Mesenchymal stem cell (in vitro differentiated cells and primary cell): ENCODE results near the gene ELFN1.

Experiments used
- DNase-seq: peaks from one replicate; pipeline ENCODE4 v3.0.0-alpha.2; 2013
- H2AFZ ChIP-seq: one replicate; pipeline ENCODE4 v1.6.1; 2013; ENCODE audit warnings: low read depth, mild to moderate bottlenecking, control low read depth, inconsistent platforms, low read length, moderate library complexity
- H2AK5ac ChIP-seq: 2 replicates; pipeline ENCODE4 v1.6.1; 2013; ENCODE audit warnings: low read length, moderate library complexity, mild to moderate bottlenecking, inconsistent platforms; ENCODE audit not compliant: severe bottlenecking
- H2BK120ac ChIP-seq: one replicate; pipeline ENCODE4 v1.6.1; 2013; ENCODE audit warnings: low read depth, mild to moderate bottlenecking, inconsistent platforms, low read length, moderate library complexity
- H2BK12ac ChIP-seq, 2 experiments: one replicate each; pipeline ENCODE4 v1.6.1; 2013; ENCODE audit warnings: inconsistent platforms in 2 of 2, low read length in 2 of 2, mild to moderate bottlenecking in 2 of 2, moderate library complexity in 2 of 2, control low read depth in 1 of 2
- H2BK15ac ChIP-seq: one replicate; pipeline ENCODE4 v1.6.1; 2013; ENCODE audit warnings: mild to moderate bottlenecking, low read depth, inconsistent platforms; ENCODE audit not compliant: poor library complexity, severe bottlenecking
- H2BK5ac ChIP-seq: 2 replicates; pipeline ENCODE4 v1.6.1; 2013; ENCODE audit warnings: low read depth, mild to moderate bottlenecking, low read length, control low read depth, inconsistent platforms; ENCODE audit not compliant: poor library complexity, severe bottlenecking
- H3K14ac ChIP-seq, 2 experiments: one replicate each; pipeline ENCODE4 v1.6.1; 2013; ENCODE audit warnings: inconsistent platforms in 2 of 2, low read length in 2 of 2, control low read depth in 1 of 2, mild to moderate bottlenecking in 1 of 2, moderate library complexity in 1 of 2
- H3K18ac ChIP-seq, 2 experiments: one replicate each; pipeline ENCODE4 v1.6.1; 2013; ENCODE audit warnings: inconsistent platforms in 2 of 2, low read length in 2 of 2, control low read depth in 1 of 2, low read depth in 1 of 2, mild to moderate bottlenecking in 1 of 2
- H3K23ac ChIP-seq, 2 experiments: one replicate each; pipeline ENCODE4 v1.6.1; 2013; ENCODE audit warnings: inconsistent platforms in 2 of 2, low read length in 2 of 2, mild to moderate bottlenecking in 2 of 2, moderate library complexity in 2 of 2, control low read depth in 1 of 2
- H3K27ac ChIP-seq: 2 replicates; pipeline ENCODE4 v1.5.1; 2013; ENCODE audit warnings: mild to moderate bottlenecking, moderate library complexity, low read length, control low read depth, inconsistent platforms; ENCODE audit not compliant: poor library complexity, severe bottlenecking
- H3K27me3 ChIP-seq, 2 experiments: 2 replicates each; pipeline versions ENCODE4 v1.6.1 to v1.7.0; 2013; ENCODE audit warnings: low read length in 2 of 2, mild to moderate bottlenecking in 2 of 2, moderate library complexity in 2 of 2, control low read depth in 1 of 2, inconsistent platforms in 1 of 2; ENCODE audit not compliant: control insufficient read depth in 1 of 2, insufficient read depth in 1 of 2
- H3K36me3 ChIP-seq, 2 experiments: 2 replicates each; pipeline versions ENCODE4 v1.6.1 to v1.7.0; 2013; ENCODE audit warnings: low read length in 2 of 2, control low read depth in 1 of 2, inconsistent platforms in 1 of 2, low read depth in 1 of 2, mild to moderate bottlenecking in 1 of 2; ENCODE audit not compliant: insufficient read depth in 2 of 2, control insufficient read depth in 1 of 2
- H3K4ac ChIP-seq, 2 experiments: one replicate each; pipeline ENCODE4 v1.6.1; 2013; ENCODE audit warnings: inconsistent platforms in 2 of 2, low read length in 2 of 2, mild to moderate bottlenecking in 2 of 2, moderate library complexity in 2 of 2, control low read depth in 1 of 2, low read depth in 1 of 2
- H3K4me1 ChIP-seq: 2 replicates; pipeline ENCODE4 v1.6.1; 2013; ENCODE audit warnings: low read depth, low read length, control low read depth; ENCODE audit not compliant: control insufficient read depth, insufficient read depth
- H3K4me2 ChIP-seq: 2 replicates; pipeline ENCODE4 v1.6.1; 2013; ENCODE audit warnings: low read length, mild to moderate bottlenecking, inconsistent platforms; ENCODE audit not compliant: poor library complexity, severe bottlenecking
- H3K4me3 ChIP-seq, 2 experiments: 2 replicates each; pipeline versions ENCODE4 v1.5.1 to v1.7.0; 2013; ENCODE audit warnings: low read length in 2 of 2, mild to moderate bottlenecking in 2 of 2, control low read depth in 1 of 2, low read depth in 1 of 2; ENCODE audit not compliant: insufficient read depth in 1 of 2
- H3K79me1 ChIP-seq: replicated peaks from 2 replicates; pipeline ENCODE4 v1.6.1; 2013; ENCODE audit warnings: mild to moderate bottlenecking, control low read depth, low read length, inconsistent platforms; ENCODE audit not compliant: poor library complexity, severe bottlenecking
- H3K9ac ChIP-seq: 2 replicates; pipeline ENCODE4 v1.7.0; 2013; ENCODE audit warnings: mild to moderate bottlenecking, low read length, moderate library complexity
- H3K9me3 ChIP-seq: 2 replicates; pipeline ENCODE4 v1.7.0; 2013; ENCODE audit warnings: mild to moderate bottlenecking, low read length; ENCODE audit not compliant: control insufficient read depth
- H4K8ac ChIP-seq: one replicate; pipeline ENCODE4 v1.6.1; 2013; ENCODE audit warnings: inconsistent platforms, mild to moderate bottlenecking, low read length, moderate library complexity
- H4K91ac ChIP-seq: one replicate; pipeline ENCODE4 v1.6.1; 2013; ENCODE audit warnings: mild to moderate bottlenecking, low read length, inconsistent platforms
- WGBS: methylation state at CpG from one replicate; pipeline ENCODE4 v1.1.7; 2013; ENCODE audit warnings: mixed read lengths; 5-methylcytosine and 5-hydroxymethylcytosine counted together

The ELFN1 gene

GRCh38 chr7:1748076-1748838 is 78.2 kb downstream of the ELFN1 start:
- Histone ChIP-seq H3K4me2 (no peak overlapping the region), H3K23ac (no peak overlapping the region), H3K36me3 (no peaks in the 10 kb centered on the region), H2AK5ac (no peak overlapping the region), H3K4me3 (no peak overlapping the region), H3K9me3 (no peaks in the 10 kb centered on the region), H2BK5ac (no peak overlapping the region), H3K9ac (no peak overlapping the region), H2BK15ac (no peak overlapping the region), H3K4ac (no peak overlapping the region), H2BK12ac (no peak overlapping the region), H3K18ac (no peak overlapping the region), H2BK120ac (no peak overlapping the region), H4K91ac (no peak overlapping the region), H3K4me1 (peaks cover 2% of the 10 kb centered on the region), H4K8ac (no peak overlapping the region), H3K79me1 (no peaks in the 10 kb centered on the region), H3K27me3 (peaks cover 26 to 47% of the 10 kb centered on the region in 2 experiments), H3K14ac (no peak overlapping the region), H3K27ac (no peak overlapping the region), H2AFZ (no peak overlapping the region)
- WGBS: 84% methylated on average over 26 of the region's 32 CpGs
- no peak for DNase-seq

- Histone ChIP-seq H2BK15ac (no peak overlapping the region), H3K23ac (no peak overlapping the region), H2BK12ac (no peak overlapping the region), H3K4me1 (peaks cover 2% of the 10 kb centered on the region), H3K4ac (no peak overlapping the region), H4K91ac (no peak overlapping the region), H2BK5ac (no peak overlapping the region), H3K79me1 (no peaks in the 10 kb centered on the region), H2BK120ac (no peak overlapping the region), H3K18ac (no peak overlapping the region), H3K9me3 (no peaks in the 10 kb centered on the region), H3K27me3 (peaks cover 26 to 48% of the 10 kb centered on the region in 2 experiments), H3K14ac (no peak overlapping the region), H2AK5ac (no peak overlapping the region), H2AFZ (no peak overlapping the region), H3K4me3 (no peak overlapping the region), H3K27ac (no peak overlapping the region), H3K36me3 (no peaks in the 10 kb centered on the region), H3K4me2 (no peak overlapping the region), H4K8ac (no peak overlapping the region), H3K9ac (no peak overlapping the region)
- WGBS: 60% methylated on average over 7 of the region's 8 CpGs
- no peak for DNase-seq
Measured at GRCh38 chr7:1748839-1749173, 78.7 kb downstream of the ELFN1 start.

- Histone ChIP-seq H3K4me2 (no peak overlapping the region), H3K9ac (no peak overlapping the region), H3K4me1 (peaks cover 2% of the 10 kb centered on the region), H3K36me3 (no peaks in the 10 kb centered on the region), H2BK12ac (no peak overlapping the region), H3K4me3 (no peak overlapping the region), H3K9me3 (no peaks in the 10 kb centered on the region), H3K14ac (no peak overlapping the region), H4K91ac (no peak overlapping the region), H2BK5ac (no peak overlapping the region), H2AK5ac (no peak overlapping the region), H3K4ac (no peak overlapping the region), H3K27ac (no peak overlapping the region), H2AFZ (no peak overlapping the region), H3K27me3 (peaks cover 32 to 54% of the 10 kb centered on the region in 2 experiments), H2BK120ac (no peak overlapping the region), H3K18ac (no peak overlapping the region), H2BK15ac (no peak overlapping the region), H4K8ac (no peak overlapping the region), H3K23ac (no peak overlapping the region), H3K79me1 (no peaks in the 10 kb centered on the region)
- 87% methylated on average over 19 of the region's 19 CpGs for WGBS
- no peak for DNase-seq
Measured at GRCh38 chr7:1749351-1749863, 79.3 kb downstream of the ELFN1 start.

GRCh38 chr7:1749864-1750466 is 79.9 kb downstream of the ELFN1 start:
- Histone ChIP-seq H3K27me3 (peaks cover 32 to 55% of the 10 kb centered on the region in 2 experiments), H4K8ac (no peak overlapping the region), H3K14ac (no peak overlapping the region), H2BK120ac (no peak overlapping the region), H2AFZ (no peak overlapping the region), H3K4me1 (peaks cover 2% of the 10 kb centered on the region), H2BK12ac (no peak overlapping the region), H3K4me2 (no peak overlapping the region), H2BK15ac (no peak overlapping the region), H3K23ac (no peak overlapping the region), H3K27ac (no peak overlapping the region), H3K36me3 (no peaks in the 10 kb centered on the region), H4K91ac (no peak overlapping the region), H2BK5ac (no peak overlapping the region), H3K4ac (no peak overlapping the region), H3K9me3 (no peaks in the 10 kb centered on the region), H2AK5ac (no peak overlapping the region), H3K18ac (no peak overlapping the region), H3K79me1 (no peaks in the 10 kb centered on the region), H3K4me3 (no peak overlapping the region), H3K9ac (no peak overlapping the region)
- DNase-seq: no peak
- 84% methylated on average over 24 of the region's 24 CpGs for WGBS
